ENCODE data around the gene WFDC1. TPM values are rescaled to one million over a fixed set of nuclear protein-coding genes. Genes with fewer than 3 reads are reported as not detected.

Gene WFDC1
- total RNA-seq, 1 experiment from 2014 or later = not detected

DNA sequence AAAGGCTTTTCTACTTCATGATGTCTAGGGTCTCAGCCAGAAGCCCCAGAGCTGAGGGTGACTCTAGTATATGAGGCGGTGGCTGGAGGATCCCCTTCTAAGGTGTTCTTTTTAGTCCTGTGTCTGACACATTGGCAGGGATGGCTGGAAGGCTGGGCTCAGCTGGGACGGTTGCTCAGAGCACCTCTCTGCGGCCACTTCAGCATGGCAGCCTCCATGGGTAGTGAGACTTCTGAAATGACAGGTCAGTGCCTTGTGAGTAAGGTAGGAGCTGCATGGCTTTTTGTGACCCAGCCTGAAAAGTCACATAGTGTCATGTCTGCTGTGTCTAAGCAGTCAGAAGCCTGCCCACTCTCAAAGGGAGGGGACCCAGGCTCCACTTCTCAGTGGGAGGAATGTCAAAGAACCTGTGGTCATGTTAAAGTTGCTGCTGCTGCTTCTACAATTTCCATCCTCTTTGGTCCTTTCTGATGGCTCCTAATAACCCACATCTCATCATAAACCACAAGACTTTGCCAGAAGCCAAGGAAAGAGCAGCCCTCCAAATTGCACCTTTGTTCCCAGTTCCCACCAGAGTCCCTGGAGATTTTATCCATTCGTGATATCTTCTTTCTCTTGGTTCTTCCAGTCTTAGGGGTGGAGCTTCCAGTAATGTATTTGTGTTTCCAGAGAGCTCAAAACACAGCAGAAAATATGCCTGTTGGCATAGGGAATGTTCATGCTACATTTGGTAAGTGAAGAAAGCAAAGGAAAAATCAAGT is 39.4 kb upstream of the WFDC1 start:
- no peaks in the 10 kb centered on the region for H3K27me3 ChIP-seq (ENCODE audit: control insufficient read depth, insufficient read depth, low read length)
- no peaks in the 10 kb centered on the region for H3K4me1 ChIP-seq (ENCODE audit: control insufficient read depth, insufficient read depth, low read length)
- H3K4me3 ChIP-seq (ENCODE audit: low read depth in 2 of 2, low read length in 2 of 2) = no peak overlapping the region
- no peaks in the 10 kb centered on the region for H3K36me3 ChIP-seq (ENCODE audit: control insufficient read depth, insufficient read depth, low read length)
- no TSS peak for BruUV-seq (replicated peaks)
- ATAC-seq (no peak), DNase-seq (ENCODE audit: low read depth, low spot score) (no peak)
- no peak overlapping the region for H3K27ac ChIP-seq (ENCODE audit: low read length)
- H3K9me3 ChIP-seq (ENCODE audit: control insufficient read depth, insufficient read depth, low read depth, low read length) = no peaks in the 10 kb centered on the region
- intact Hi-C loops (cut with micrococcal nuclease; ENCODE audit: unreplicated experiment) = no loop called here
- TF ChIP-seq TCF7L2 (IDR thresholded peaks at IDR 0.05; ENCODE audit: low read depth, low read length) (no peak), SIN3A (IDR thresholded peaks at IDR 0.05; ENCODE audit: borderline replicate concordance, insufficient read depth, low read depth, low read length) (no peak), POLR2AphosphoS5 (IDR thresholded peaks at IDR 0.05; ENCODE audit: low read depth, low read length) (no peak)
- TF ChIP-seq, protein P1, sequence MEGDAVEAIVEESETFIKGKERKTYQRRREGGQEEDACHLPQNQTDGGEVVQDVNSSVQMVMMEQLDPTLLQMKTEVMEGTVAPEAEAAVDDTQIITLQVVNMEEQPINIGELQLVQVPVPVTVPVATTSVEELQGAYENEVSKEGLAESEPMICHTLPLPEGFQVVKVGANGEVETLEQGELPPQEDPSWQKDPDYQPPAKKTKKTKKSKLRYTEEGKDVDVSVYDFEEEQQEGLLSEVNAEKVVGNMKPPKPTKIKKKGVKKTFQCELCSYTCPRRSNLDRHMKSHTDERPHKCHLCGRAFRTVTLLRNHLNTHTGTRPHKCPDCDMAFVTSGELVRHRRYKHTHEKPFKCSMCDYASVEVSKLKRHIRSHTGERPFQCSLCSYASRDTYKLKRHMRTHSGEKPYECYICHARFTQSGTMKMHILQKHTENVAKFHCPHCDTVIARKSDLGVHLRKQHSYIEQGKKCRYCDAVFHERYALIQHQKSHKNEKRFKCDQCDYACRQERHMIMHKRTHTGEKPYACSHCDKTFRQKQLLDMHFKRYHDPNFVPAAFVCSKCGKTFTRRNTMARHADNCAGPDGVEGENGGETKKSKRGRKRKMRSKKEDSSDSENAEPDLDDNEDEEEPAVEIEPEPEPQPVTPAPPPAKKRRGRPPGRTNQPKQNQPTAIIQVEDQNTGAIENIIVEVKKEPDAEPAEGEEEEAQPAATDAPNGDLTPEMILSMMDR (IDR thresholded peaks at IDR 0.05) = no peak
- TF ChIP-seq, protein P2, sequence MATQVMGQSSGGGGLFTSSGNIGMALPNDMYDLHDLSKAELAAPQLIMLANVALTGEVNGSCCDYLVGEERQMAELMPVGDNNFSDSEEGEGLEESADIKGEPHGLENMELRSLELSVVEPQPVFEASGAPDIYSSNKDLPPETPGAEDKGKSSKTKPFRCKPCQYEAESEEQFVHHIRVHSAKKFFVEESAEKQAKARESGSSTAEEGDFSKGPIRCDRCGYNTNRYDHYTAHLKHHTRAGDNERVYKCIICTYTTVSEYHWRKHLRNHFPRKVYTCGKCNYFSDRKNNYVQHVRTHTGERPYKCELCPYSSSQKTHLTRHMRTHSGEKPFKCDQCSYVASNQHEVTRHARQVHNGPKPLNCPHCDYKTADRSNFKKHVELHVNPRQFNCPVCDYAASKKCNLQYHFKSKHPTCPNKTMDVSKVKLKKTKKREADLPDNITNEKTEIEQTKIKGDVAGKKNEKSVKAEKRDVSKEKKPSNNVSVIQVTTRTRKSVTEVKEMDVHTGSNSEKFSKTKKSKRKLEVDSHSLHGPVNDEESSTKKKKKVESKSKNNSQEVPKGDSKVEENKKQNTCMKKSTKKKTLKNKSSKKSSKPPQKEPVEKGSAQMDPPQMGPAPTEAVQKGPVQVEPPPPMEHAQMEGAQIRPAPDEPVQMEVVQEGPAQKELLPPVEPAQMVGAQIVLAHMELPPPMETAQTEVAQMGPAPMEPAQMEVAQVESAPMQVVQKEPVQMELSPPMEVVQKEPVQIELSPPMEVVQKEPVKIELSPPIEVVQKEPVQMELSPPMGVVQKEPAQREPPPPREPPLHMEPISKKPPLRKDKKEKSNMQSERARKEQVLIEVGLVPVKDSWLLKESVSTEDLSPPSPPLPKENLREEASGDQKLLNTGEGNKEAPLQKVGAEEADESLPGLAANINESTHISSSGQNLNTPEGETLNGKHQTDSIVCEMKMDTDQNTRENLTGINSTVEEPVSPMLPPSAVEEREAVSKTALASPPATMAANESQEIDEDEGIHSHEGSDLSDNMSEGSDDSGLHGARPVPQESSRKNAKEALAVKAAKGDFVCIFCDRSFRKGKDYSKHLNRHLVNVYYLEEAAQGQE (IDR thresholded peaks at IDR 0.05; ENCODE audit: insufficient read depth in 1 of 2, low read depth in 2 of 2, low read length in 1 of 2) = no peak
- CTCF ChIA-PET = no interaction called here
- in situ Hi-C loops (cut with HindIII; ENCODE audit: low pct_unique_long_range_greater_than_20kb, low sequenced_read_pairs) = no loop called here
- POLR2A ChIA-PET = no interaction called here

DNA sequence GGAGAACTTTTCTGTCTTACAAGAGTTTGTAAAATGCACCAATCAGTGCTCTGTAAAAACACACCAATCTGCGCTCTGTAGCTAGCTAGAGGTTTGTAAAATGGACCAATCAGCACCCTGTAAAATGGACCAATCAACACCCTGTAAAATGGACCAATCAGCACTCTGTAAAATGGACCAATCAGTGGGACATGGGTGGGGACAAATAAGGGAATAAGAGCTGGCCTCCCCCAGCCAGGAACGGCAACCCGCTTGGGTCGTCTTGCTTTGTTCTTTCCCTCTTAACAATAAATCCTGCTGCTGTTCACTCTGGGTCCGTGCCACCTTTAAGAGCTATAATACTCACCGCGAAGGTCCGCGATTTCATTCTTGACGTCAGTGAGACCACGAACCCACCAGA is 36.4 kb upstream of the WFDC1 start:
- intact Hi-C loops (cut with micrococcal nuclease; ENCODE audit: unreplicated experiment) = no loop called here
- Histone ChIP-seq H3K36me3 (ENCODE audit: control insufficient read depth, insufficient read depth, low read length) (no peaks in the 10 kb centered on the region), H3K27me3 (ENCODE audit: control insufficient read depth, insufficient read depth, low read length) (no peaks in the 10 kb centered on the region), H3K4me3 (ENCODE audit: low read depth in 2 of 2, low read length in 2 of 2) (no peak overlapping the region), H3K9me3 (ENCODE audit: control insufficient read depth, insufficient read depth, low read depth, low read length) (no peaks in the 10 kb centered on the region), H3K4me1 (ENCODE audit: control insufficient read depth, insufficient read depth, low read length) (no peaks in the 10 kb centered on the region), H3K27ac (ENCODE audit: low read length) (no peak overlapping the region)
- ChIA-PET POLR2A (no interaction called here), CTCF (no interaction called here)
- no peak for ATAC-seq
- TF ChIP-seq, protein P2 (IDR thresholded peaks at IDR 0.05; ENCODE audit: insufficient read depth in 1 of 2, low read depth in 2 of 2, low read length in 1 of 2) = no peak
- TF ChIP-seq TCF7L2 (IDR thresholded peaks at IDR 0.05; ENCODE audit: low read depth, low read length) = no peak
- no peak for TF ChIP-seq SIN3A (IDR thresholded peaks at IDR 0.05; ENCODE audit: borderline replicate concordance, insufficient read depth, low read depth, low read length)
- no peak for TF ChIP-seq POLR2AphosphoS5 (IDR thresholded peaks at IDR 0.05; ENCODE audit: low read depth, low read length)
- TF ChIP-seq, protein P1 (IDR thresholded peaks at IDR 0.05) = no peak
- in situ Hi-C loops (cut with HindIII; ENCODE audit: low pct_unique_long_range_greater_than_20kb, low sequenced_read_pairs) = no loop called here
- DNase-seq (ENCODE audit: low read depth, low spot score) = no peak
- no TSS peak for BruUV-seq (replicated peaks)

All from Panc1 (cell line).